M059J (cell line): Measurements from ENCODE around the gene CENPB. TPM values are rescaled to one million over a fixed set of nuclear protein-coding genes. Genes with fewer than 3 reads are reported as not detected.

Experiments
- DNase-seq: peaks from one replicate; pipeline ENCODE4 v3.0.0-alpha.2; 2012; ENCODE audit warnings: low read depth
- total RNA-seq: library from RNA; depleted of rRNA; stranded (reverse); fragments of >200 nt; shearing (Covaris generic); gene quantifications from 2 replicates; pipeline ENCODE4 v1.2.3, GENCODE V29; 2014

Gene CENPB
- total RNA-seq, 1 experiment from 2014 or later, result 161 TPM

DNA sequence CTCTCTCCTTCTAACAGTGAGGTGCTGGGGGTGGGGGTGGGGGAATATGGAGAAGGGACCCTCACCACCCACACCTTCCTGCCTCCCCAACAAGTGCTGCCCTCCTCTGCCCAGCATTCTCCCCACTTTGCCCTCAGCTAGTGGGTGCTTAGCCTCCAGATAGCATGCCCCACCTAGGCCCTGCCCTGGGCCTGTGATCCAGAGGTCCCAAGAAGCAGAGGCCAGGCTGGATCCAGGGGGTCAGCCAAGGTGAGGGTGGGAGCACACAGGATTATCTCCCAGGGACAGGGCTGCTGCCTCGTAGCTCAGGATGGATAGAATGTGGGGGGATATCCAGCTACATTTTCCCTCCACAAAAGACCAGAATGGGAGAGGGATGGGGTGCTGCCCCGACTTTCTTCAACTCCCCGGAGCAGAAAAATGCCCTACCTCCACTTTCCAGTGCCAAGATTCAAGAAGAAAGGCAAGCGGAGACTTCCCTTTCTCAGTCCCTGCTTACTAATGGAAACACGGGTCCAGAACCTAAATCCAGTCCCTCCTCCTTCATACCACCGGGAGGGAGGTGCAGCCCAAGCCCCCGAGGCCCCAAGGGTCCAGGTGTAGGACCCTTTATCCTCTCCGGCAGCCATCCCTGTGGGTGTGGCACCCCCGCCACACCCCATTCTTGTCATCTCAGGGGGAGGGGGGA lies 20.0 kb downstream of the CENPB start:
- DNase-seq, result no peak

DNA sequence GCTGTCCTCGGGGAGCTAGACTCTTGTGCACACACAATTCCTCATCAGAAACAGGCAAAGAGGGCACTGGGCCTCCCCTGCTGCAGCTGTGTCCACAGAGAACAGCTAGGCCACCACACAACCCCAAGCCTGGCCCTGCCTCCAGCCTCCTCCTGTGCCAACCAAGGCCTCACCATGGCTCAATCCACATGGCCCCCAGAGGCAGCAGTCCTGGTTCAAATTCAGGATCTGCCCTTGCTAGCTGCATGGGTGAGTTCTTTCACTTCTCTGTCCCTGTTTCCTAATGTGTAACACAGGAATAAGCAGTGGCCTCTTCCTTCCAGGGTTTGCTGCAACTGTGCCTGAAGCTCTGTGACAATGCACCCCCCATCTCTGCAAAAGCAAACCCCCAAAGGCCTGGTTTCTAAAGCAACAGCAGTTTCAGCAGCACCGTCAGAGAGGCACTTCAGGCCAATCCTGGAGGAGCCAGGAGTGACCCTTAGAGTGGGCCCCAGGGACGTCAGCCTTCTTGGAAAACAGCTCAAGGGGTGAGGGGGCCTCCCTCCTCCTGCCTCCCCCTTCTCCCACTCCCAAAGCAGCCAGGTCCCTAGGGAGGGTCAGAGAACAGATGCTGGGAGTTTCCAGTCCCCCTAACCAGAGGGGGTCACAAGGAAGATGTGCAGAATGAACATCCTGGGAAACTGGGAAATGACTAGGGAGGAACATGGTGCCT lies 21.2 kb downstream of the CENPB start:
- DNase-seq, result no peak

GRCh38 chr20:3764659-3765058 lies 21.9 kb downstream of the CENPB start:
- no peak for DNase-seq

GRCh38 chr20:3763671-3764601 lies 22.6 kb downstream of the CENPB start:
- no peak for DNase-seq

DNA sequence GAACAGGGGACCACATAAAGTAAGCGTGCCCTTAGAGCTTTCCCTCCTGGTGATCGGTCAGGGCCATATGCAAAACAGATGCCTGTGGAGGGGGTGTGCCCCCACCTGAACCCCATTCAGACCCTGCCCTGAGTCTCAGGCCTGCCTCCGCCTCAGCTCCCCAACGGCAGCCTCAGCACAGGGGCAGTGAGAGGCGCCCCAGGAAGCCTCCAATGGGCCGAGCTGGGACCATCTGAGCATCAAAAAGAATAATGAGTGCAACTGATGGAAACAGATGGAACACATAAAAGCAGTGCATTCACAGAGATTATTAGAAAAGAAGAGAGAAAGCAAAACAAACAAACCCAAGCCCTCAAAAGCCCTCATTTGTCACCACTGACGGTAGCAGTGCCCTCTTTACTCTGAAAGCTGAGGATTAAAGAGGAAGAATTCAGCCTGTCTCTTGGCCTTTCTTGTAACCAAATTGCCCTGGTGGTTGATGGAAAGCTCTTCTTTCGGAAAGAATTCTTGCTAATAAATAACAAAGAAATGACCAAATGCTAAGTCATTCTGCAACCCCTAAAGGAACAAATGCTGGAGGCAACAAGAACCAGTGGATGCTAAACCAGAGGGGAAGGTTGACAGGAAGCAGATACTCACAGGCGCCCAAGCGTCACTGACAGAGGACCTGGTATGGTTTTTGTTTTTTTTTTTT lies 25.7 kb downstream of the CENPB start:
- DNase-seq, result no peak

DNA sequence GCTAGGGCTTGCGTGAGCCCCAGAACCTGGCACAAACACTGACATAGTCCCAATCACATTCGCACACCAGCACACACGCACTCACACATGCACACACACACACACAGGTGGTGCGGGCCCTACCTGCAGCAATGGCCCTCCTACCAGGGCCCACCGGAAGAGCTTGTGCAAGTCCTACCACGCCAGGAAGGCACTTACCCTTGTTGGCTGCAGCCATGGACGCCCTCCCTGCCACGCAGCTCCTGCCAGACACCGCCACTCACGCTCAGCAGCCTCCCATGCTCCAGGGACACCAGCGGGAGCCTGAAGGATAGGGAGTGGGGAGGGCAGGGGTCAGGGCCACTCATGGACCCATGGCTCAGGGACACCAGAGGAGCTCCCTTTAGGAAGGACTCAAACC lies 26.7 kb downstream of the CENPB start:
- DNase-seq, result no peak

DNA sequence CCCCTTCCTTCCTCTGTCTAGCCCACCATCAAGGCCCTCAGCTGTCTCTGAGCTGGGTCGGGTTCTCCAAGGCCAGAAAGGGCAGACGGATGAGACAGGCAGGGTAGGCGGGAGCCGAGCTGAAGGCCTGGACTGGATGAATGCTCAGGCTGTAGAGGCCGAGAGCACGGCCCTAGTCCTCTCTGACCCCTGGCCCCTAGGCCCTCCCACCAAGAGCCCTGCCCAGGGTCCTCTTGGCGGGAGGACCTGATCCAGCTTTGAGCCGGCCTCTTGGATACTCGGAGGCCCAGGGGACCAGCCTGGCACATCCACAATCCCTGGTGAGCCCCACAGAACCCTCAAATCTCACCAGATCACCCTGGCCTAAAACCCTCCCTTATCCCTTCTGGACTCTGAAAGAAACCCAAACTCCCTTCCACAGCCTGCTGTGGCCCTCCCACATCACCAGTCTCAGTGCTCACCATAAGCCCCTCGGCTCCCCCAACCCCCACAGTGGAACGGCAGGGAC lies 27.2 kb downstream of the CENPB start:
- no peak for DNase-seq

DNA sequence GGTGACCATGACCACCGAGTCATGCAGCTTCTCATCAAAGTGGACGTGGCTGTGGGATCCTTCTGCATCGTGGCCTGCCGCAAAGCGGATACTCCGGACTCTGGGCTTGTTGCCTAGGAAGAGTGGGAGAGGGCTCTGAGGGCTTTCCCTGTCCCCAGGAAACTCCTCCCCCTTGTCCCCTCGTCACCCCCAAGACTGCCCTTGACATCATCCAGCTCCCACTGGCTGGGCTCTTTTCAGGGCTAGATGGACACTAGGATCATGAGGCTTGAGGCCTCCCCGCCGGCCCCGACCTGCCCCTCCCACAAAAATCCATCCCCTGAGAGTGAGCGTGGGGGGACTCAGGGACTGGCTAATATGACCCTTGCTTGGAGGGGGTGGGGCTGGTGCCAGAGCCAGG lies 28.0 kb downstream of the CENPB start:
- no peak for DNase-seq

GRCh38 chr20:3757268-3757667 lies 29.3 kb downstream of the CENPB start:
- DNase-seq, result no peak

DNA sequence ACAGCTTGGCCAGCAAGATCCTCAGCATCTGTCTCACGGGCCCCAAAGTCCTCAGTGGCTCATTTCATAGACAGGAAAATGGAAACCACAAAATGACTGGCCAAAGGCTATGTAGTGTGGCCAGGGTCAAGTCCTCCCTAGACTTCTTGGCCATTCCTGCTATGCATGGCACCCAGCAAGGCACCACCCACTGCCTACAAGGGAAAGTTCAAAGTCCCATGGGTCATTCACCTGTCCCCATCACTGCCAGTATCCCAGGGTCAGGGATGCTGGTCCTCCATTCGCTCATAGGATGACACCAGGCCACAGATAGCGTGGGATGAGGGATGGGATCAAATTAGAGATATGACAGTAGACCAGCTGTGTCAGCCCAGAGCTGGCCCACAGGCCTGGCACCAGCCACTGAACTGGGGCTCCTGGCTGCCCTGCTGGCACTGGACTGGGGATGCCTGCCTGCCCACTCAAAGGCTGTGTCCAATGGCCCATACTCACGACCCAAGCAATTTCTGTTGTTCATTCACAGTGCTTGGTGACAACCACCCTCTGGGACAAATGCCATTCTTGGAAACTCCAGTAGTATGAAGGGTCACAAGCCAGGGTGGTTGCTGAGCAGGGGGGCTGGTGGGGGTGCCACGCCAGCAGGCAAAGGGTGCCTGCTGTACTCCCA lies 30.6 kb downstream of the CENPB start:
- DNase-seq, result no peak

DNA sequence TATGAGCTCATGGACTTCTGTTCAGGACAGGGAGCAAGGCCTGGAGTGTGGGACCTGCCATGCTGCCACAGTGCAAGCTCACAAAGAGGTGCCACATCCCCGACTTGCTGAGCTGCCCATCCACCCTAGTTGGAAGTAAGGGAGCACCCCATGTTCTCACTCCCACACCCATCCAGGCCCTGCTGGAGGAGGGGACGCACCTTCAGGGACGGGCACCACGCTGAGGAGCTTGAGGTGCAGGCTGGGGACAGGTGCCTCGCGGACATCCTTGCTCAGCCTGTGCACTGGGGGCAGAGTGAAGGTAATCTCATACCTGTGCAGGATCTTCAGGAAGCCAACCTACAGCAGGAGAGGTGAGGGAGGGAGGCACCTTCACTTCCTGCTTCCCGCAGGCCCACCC lies 31.3 kb downstream of the CENPB start:
- no peak for DNase-seq

DNA sequence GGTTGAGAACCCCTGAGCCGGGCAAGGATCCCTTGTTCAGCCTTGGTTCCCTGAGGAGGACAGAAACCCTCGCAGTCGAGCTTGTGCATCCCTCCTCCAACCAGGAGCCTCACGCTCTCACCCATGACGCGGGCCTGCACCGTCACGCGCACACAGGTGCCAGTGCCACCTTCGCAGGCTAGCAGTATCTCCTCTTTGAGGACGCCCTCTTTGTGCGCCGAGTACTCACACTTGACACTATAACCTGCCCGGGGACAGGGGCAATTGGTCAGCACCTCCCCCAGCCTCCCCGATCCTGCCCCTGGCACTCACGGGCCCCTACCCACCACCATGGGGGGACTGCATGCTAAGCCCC lies 32.3 kb downstream of the CENPB start:
- DNase-seq, result no peak

DNA sequence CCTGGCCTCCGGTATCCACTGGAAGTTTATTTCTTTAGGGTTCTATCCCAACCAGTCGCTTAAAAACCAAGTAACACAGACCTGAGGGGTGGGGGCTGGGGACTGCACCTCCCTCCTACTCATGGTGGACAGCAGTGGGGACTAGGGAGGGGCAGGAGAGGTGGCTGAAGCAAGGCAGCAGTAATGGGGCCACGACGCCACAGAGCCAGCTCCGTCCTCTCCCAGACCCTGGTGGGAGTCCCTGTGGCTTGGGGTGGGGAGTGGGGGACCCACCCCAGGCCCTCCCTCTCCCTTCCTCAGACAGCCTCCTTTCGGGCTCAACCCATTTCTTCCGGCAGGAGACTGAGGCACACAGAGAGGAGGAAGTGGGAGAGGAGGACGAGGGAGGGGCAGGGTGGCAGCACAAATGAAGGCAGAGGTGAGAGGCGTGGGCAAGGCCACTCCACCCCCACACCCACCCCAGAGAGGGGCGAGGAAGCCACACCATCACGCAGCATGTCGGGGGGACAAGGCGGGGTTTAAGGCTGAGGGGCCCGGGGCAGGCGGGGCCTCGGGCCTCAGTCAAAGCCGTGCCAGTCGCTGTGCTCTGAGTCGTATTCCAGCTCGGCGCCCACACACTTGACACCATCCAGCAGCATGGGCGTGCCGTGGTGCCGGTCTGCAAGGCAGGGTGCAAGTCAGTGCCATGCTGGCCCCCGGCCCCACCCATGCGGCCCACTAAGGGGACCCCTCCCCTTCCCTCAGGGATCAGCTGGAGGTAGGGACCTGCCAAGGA lies 32.9 kb downstream of the CENPB start:
- no peak for DNase-seq

DNA sequence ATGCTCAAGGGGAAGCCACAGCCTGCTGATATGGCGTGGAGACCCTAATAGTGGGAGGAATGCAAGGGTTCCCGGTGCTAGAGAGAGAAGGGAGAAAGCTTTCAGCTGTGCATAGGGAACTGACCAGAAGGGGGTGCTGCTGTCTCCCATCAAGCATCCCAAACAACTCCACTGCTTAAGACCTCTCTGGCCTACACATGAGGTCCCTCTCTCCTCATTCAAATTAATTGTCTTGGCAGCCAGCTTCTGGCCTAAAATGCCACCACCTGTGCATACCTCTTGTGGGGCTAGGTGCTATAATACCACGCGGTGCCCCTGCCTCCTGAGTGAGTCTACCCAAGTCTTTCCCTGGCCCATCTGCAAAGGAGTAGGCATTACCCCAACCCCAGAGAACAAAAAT lies 33.4 kb downstream of the CENPB start:
- peak; percentile 63 for DNase-seq

GRCh38 chr20:3752386-3752759 lies 34.2 kb downstream of the CENPB start:
- DNase-seq, result no peak

DNA sequence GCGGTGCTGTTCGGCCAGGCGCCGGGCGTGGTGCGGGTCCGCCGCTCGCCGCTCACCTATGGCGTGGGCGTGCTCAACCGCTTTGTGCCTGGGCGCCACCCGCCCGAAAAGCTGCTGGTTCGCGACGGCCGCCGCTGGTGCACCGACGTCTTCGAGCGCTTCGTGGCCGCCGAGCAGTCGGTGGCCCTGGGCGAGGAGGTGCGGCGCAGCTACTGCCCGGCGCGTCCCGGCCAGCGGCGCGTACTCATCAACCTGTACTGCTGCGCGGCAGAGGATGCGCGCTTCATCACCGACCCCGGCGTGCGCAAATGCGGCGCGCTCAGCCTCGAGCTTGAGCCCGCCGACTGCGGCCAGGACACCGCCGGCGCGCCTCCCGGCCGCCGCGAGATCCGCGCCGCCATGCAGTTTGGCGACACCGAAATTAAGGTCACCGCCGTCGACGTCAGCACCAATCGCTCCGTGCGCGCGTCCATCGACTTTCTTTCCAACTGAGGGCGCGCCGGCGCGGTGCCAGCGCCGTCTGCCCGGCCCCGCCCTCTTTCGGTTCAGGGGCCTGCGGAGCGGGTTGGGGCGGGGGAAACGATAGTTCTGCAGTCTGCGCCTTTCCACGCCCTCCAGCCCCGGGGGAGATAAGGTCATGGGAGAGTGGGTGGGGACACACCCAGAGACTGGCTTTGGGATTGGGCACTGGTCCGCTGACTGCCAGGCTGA lies 34.7 kb downstream of the CENPB start:
- no peak for DNase-seq

DNA sequence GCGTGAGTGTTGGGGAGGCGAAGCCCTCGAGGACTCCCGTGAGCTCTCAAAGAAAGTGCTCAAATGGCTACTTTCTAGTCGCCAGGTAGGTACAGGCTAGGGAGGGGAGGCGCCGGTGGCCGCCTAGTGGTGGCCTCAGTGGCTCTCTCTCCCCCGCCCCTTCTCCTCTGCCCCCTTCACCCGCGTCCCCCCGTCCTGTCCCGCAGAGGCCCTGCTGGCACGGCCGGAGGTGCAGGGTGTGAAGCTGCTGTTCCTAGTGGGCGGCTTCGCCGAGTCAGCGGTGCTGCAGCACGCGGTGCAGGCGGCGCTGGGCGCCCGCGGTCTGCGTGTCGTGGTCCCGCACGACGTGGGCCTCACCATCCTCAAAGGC lies 35.2 kb downstream of the CENPB start:
- no peak for DNase-seq

- DNase-seq, result peak; percentile 62
Observed at GRCh38 chr20:3749689-3750531, 36.6 kb downstream of the CENPB start.

DNA sequence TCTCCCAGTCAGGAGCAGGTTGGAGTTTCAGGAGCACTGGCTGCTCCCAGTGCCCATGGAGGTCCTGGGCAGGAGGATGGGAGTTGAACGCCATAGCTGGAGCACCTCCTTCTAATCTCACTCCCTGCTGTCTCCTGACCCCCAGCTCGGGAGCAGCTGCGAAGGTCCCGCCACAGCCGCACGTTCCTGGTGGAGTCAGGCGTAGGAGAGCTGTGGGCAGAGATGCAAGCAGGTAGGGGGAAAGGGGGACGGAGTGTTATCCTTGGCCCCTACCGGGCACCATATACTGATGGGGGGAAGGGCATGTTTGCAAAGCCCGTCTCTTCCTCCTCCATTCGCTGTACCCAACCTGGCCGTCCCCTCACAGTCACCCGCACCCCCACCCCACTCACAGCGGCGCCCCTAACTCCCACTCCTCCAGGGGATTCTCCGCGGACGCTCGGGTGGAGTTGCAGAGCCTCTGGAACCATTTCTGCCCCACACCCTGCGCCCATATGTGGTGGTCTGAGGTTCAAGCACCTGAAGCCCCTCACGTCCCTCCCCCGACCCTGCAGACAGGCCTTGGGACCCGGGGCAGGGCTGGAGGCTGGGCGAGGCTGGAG lies 37.4 kb downstream of the CENPB start:
- no peak for DNase-seq
